ENCODE measurements around the gene PLCB1. TPM values are rescaled to one million over a fixed set of nuclear protein-coding genes. Genes with fewer than 3 reads are reported as not detected.
A peak's percentile ranks its signal among the peaks of the same experiment; 100 is the strongest.

Gene PLCB1
- total and polyA plus RNA-seq, 2 of the 4 experiments (the other 2 are of a cell fraction), result 5.6 to 16.1 TPM

GRCh38 chr20:8490076-8490830 is 358.2 kb downstream of the PLCB1 start:
- no peak overlapping the region for H2BK20ac ChIP-seq (ENCODE audit: low read depth, low read length)
- H3K27ac ChIP-seq (ENCODE audit: insufficient read depth, low read length), result no peak overlapping the region
- TF ChIP-seq CEBPB (IDR thresholded peaks at IDR 0.05; ENCODE audit: low read depth, low read length) (no peak), RCOR1 (IDR thresholded peaks at IDR 0.05; ENCODE audit: insufficient replicate concordance, low read length) (no peak)
- TF ChIP-seq, protein P1, sequence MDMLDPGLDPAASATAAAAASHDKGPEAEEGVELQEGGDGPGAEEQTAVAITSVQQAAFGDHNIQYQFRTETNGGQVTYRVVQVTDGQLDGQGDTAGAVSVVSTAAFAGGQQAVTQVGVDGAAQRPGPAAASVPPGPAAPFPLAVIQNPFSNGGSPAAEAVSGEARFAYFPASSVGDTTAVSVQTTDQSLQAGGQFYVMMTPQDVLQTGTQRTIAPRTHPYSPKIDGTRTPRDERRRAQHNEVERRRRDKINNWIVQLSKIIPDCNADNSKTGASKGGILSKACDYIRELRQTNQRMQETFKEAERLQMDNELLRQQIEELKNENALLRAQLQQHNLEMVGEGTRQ (IDR thresholded peaks at IDR 0.05; ENCODE audit: low read depth, low read length), result no peak
- TF ChIP-seq, protein P2, sequence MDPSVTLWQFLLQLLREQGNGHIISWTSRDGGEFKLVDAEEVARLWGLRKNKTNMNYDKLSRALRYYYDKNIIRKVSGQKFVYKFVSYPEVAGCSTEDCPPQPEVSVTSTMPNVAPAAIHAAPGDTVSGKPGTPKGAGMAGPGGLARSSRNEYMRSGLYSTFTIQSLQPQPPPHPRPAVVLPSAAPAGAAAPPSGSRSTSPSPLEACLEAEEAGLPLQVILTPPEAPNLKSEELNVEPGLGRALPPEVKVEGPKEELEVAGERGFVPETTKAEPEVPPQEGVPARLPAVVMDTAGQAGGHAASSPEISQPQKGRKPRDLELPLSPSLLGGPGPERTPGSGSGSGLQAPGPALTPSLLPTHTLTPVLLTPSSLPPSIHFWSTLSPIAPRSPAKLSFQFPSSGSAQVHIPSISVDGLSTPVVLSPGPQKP (IDR thresholded peaks at IDR 0.05; ENCODE audit: borderline replicate concordance, low read depth, low read length), result no peak
- no peak overlapping the region for H3K4me2 ChIP-seq (ENCODE audit: low read depth, low read length)
- DNase-seq, result peak; percentile 15
- no peak overlapping the region for H4K8ac ChIP-seq (ENCODE audit: low read depth in 2 of 2, low read length in 2 of 2)
- H2BK120ac ChIP-seq (ENCODE audit: low read depth, low read length), result no peak overlapping the region
- ATAC-seq (ENCODE audit: low read depth), result peak; percentile 37
- H3K79me1 ChIP-seq (ENCODE audit: low read depth in 1 of 2, low read length in 2 of 2), result peaks cover 0 to 3% of the 10 kb centered on the region in 2 experiments; a peak in 2 of 4 replicates
- H3K9ac ChIP-seq (ENCODE audit: low read depth, low read length), result no peak overlapping the region
- H3K9me1 ChIP-seq (ENCODE audit: insufficient read depth, low read length), result no peaks in the 10 kb centered on the region
- intact Hi-C loops (cut with micrococcal nuclease) (no loop called here), dilution Hi-C loops (cut with HindIII; ENCODE audit: low sequenced_read_pairs, unreplicated experiment) (no loop called here), in situ Hi-C loops (cut with MboI; ENCODE audit: low sequenced_read_pairs) (no loop called here)
- no peak overlapping the region for H3K4me3 ChIP-seq (ENCODE audit: insufficient read depth, low read depth, low read length)
- H3K56ac ChIP-seq (ENCODE audit: extremely low read depth, insufficient read depth, low read length), result no peak overlapping the region
- H4K20me1 ChIP-seq (ENCODE audit: insufficient read depth, low read length), result no peaks in the 10 kb centered on the region
- POLR2A ChIA-PET (ENCODE audit: unreplicated experiment), result no interaction called here
- BruUV-seq (replicated peaks), result no TSS peak
- H2AK9ac ChIP-seq (replicated peaks; ENCODE audit: low read depth, low read length, poor library complexity), result no peak overlapping the region
- no peak overlapping the region for H3K18ac ChIP-seq (ENCODE audit: low read depth, low read length)
- H2BK5ac ChIP-seq (ENCODE audit: low read depth, low read length, poor library complexity, severe bottlenecking), result no peak overlapping the region
- H2AFZ ChIP-seq (replicated peaks; ENCODE audit: low read length, poor library complexity), result no peak overlapping the region
- H3K27me3 ChIP-seq (ENCODE audit: control insufficient read depth, insufficient read depth, low read length), result no peaks in the 10 kb centered on the region
- H3K23ac ChIP-seq (ENCODE audit: low read depth, low read length), result no peak overlapping the region
- no peak overlapping the region for H4K5ac ChIP-seq (ENCODE audit: low read depth, low read length)
- H3K4me1 ChIP-seq (ENCODE audit: control insufficient read depth, insufficient read depth, low read length), result no peaks in the 10 kb centered on the region; the same call in 1 of the 2 replicates
- no peak overlapping the region for H2BK15ac ChIP-seq (ENCODE audit: low read depth, low read length)
- H3K14ac ChIP-seq (replicated peaks; ENCODE audit: low read depth, low read length), result no peak overlapping the region
- H2AK5ac ChIP-seq (ENCODE audit: low read depth, low read length), result no peak overlapping the region
- WGBS, 2 experiments (ENCODE audit: extremely low coverage in 2 of 2, insufficient read length in 1 of 2), result 80% methylated on average over 1 of the region's 3 CpGs; no CpG with 5 or more reads in 1 of the 2 experiments
- no peaks in the 10 kb centered on the region for H3K36me3 ChIP-seq (ENCODE audit: control insufficient read depth, insufficient read depth, low read length)
- H4K91ac ChIP-seq (ENCODE audit: insufficient read depth, low read depth, low read length), result no peak overlapping the region
- H3K4ac ChIP-seq (ENCODE audit: low read depth, low read length), result no peak overlapping the region
- CTCF ChIA-PET, result no interaction called here
- no peaks in the 10 kb centered on the region for H3K9me3 ChIP-seq (ENCODE audit: control insufficient read depth, insufficient read depth, low read length)
